GM12878 (cell line): Measurements from ENCODE around the gene SLC6A7. TPM values are rescaled to one million over a fixed set of nuclear protein-coding genes. Genes with fewer than 3 reads are reported as not detected.

Source experiments
- ATAC-seq: fragments of 200-7000 bp; cut with Tn5 transposase; 3 replicates; pipeline ENCODE4 v1.9.1; 2020; ENCODE audit warnings: mild to moderate bottlenecking, moderate library complexity
- BruUV-seq: library from RNA; stranded (reverse); fragments of 400-500 nt; replicated peaks from 2 replicates; lab custom pipeline; 2021; lab: Mats Ljungman, UMichigan
- CTCF ChIA-PET: fragments of 300-600 bp; sonication (Branson Sonifier 250); formaldehyde crosslinking; extraction: SDS; loops from one replicate; lab custom pipeline; 2021; ENCODE audit warnings: inconsistent platforms; lab: Yijun Ruan, JAX
- POLR2A ChIA-PET: fragments of 350-600 bp; formaldehyde crosslinking; extraction: SDS; loops from one replicate; lab custom pipeline; 2021; ENCODE audit warnings: inconsistent platforms; lab: Charles Lee
- RAD21 ChIA-PET: fragments of 300-600 bp; sonication (Branson Sonifier 250); formaldehyde crosslinking; loops from one replicate; lab custom pipeline; 2023; ENCODE audit warnings: antibody characterized with exemption; ENCODE audit not compliant: unreplicated experiment; lab: Charles Lee
- SMC1A ChIA-PET: fragments of 300-600 bp; sonication (Branson Sonifier 250); formaldehyde crosslinking; loops from one replicate; lab custom pipeline; 2023; ENCODE audit not compliant: unreplicated experiment, uncharacterized antibody; lab: Charles Lee
- DNase-seq: peaks from one replicate; pipeline ENCODE4 v3.0.0-alpha.2; 2011; ENCODE audit warnings: low read depth, low spot score
- FAIRE-seq: peaks from 3 replicates; lab custom pipeline; 2011; peaks lifted over from hg19 to GRCh38; lab: Jason Lieb, UNC
- H2AFZ ChIP-seq: 2 replicates; pipeline ENCODE4 v1.6.0; 2011; ENCODE audit warnings: low read depth, low read length, control low read depth; ENCODE audit not compliant: control insufficient read depth
- H3K27ac ChIP-seq: 2 replicates; pipeline ENCODE4 v1.5.1; 2011; ENCODE audit warnings: control low read depth; ENCODE audit not compliant: control insufficient read depth, insufficient read depth
- H3K27me3 ChIP-seq, 2 experiments: replicated peaks in 1 of 2; 2 replicates each; pipeline versions ENCODE4 v1.6.0 to v1.6.1; 2011; ENCODE audit warnings: low read length in 1 of 2; ENCODE audit not compliant: control insufficient read depth in 2 of 2, insufficient read depth in 2 of 2
- H3K36me3 ChIP-seq, 2 experiments: 2 replicates each; pipeline ENCODE4 v1.5.1; 2011; ENCODE audit warnings: low read length in 1 of 2; ENCODE audit not compliant: control insufficient read depth in 2 of 2, insufficient read depth in 2 of 2
- H3K4me1 ChIP-seq: 2 replicates; pipeline ENCODE4 v1.6.1; 2011; ENCODE audit warnings: mild to moderate bottlenecking, low read length, moderate library complexity, mixed read lengths; ENCODE audit not compliant: control insufficient read depth, insufficient read depth
- H3K4me2 ChIP-seq: 2 replicates; pipeline ENCODE4 v1.6.0; 2011; ENCODE audit warnings: control low read depth; ENCODE audit not compliant: control insufficient read depth, insufficient read depth
- H3K4me3 ChIP-seq: fragments of 200-600 bp; sonication (generic); 2 replicates; pipeline ENCODE4 v1.5.1; 2016
- H3K79me2 ChIP-seq: 2 replicates; pipeline ENCODE4 v1.6.0; 2011; ENCODE audit warnings: low read length; ENCODE audit not compliant: control insufficient read depth, insufficient read depth
- H3K9ac ChIP-seq: 2 replicates; pipeline ENCODE4 v1.8.0; 2011; ENCODE audit warnings: low read length, control low read depth, mixed read lengths; ENCODE audit not compliant: control insufficient read depth, insufficient read depth
- H3K9me3 ChIP-seq: replicated peaks from 3 replicates; pipeline ENCODE4 v1.5.1; 2011; ENCODE audit warnings: mild to moderate bottlenecking, low read length; ENCODE audit not compliant: control insufficient read depth, insufficient read depth
- H4K20me1 ChIP-seq: 2 replicates; pipeline ENCODE4 v1.6.0; 2011; ENCODE audit not compliant: control insufficient read depth, insufficient read depth
- BCL11A ChIP-seq: IDR thresholded peaks from 2 replicates; pipeline ENCODE4 v1.6.1; 2011; ENCODE audit warnings: low read depth, low read length
- HCFC1 ChIP-seq: fragments of 150-350 bp; IDR thresholded peaks from 2 replicates; pipeline ENCODE4 v1.6.1; 2014; ENCODE audit warnings: low read length
- KLF5 ChIP-seq: fragments of 450-650 bp; IDR thresholded peaks from 2 replicates; pipeline ENCODE4 v1.6.1; 2014; ENCODE audit warnings: mild to moderate bottlenecking; ENCODE audit not compliant: partially characterized antibody
- MYB ChIP-seq: fragments of 150-350 bp; IDR thresholded peaks from 2 replicates; pipeline ENCODE4 v1.6.1; 2014; ENCODE audit warnings: mild to moderate bottlenecking, low read depth, low read length, borderline replicate concordance
- NFYA ChIP-seq: IDR thresholded peaks from 2 replicates; pipeline ENCODE4 v1.6.1; 2011; ENCODE audit warnings: low read depth, mild to moderate bottlenecking, low read length, improper control_type of control experiment, borderline replicate concordance
- SREBF1 ChIP-seq: IDR thresholded peaks from 2 replicates; pipeline ENCODE4 v1.6.1; 2012; ENCODE audit warnings: mild to moderate bottlenecking, low read length
- YBX1 ChIP-seq: fragments of 450-650 bp; IDR thresholded peaks from 2 replicates; pipeline ENCODE4 v1.6.1; 2016; ENCODE audit warnings: antibody characterized with exemption
- WGBS: methylation state at CpG from one replicate; pipeline ENCODE4 v1.1.6; 2016; ENCODE audit warnings: low lambda C conversion rate; ENCODE audit not compliant: insufficient replicate concordance, insufficient coverage; ENCODE audit errors: missing lambda C conversion rate; 5-methylcytosine and 5-hydroxymethylcytosine counted together
- in situ Hi-C: fragments of 300-500 bp; cut with MboI; formaldehyde crosslinking; loops from 9 replicates; pipeline ENCODE4 v1.14.3; 2018; ENCODE audit warnings: mixed read lengths
- intact Hi-C: fragments of 100-400 bp; cut with micrococcal nuclease; formaldehyde crosslinking; loops from one replicate; pipeline ENCODE4 v1.14.2; 2022; ENCODE audit not compliant: unreplicated experiment
- polyA plus RNA-seq, 11 experiments: library from polyadenylated mRNA; depleted of rRNA in 4 of 11; unstranded in 6 of 11; stranded (reverse) in 5 of 11; fragments of >200 nt; fragmentation: Nextera tagmentation in 4 of 11; fragmentation: Illumina TruSeq in 1 of 11; extraction: Ambion mirVana in 4 of 11; extraction: Trizol in 1 of 11; gene quantifications; 1 replicate in 1 of 11; 2 replicates in 10 of 11; pipeline versions ENCODE4 v1.2.1 to v1.2.3, GENCODE V29; 2011 to 2016; ENCODE audit warnings: inconsistent platforms in 2 of 11, missing spikeins in 2 of 11, low read depth in 1 of 11
- total RNA-seq, 4 experiments: library from RNA; depleted of rRNA in 3 of 4; stranded (reverse); fragments of >200 nt in 3 of 4; fragmentation: Illumina TruSeq in 1 of 4; extraction: Trizol in 1 of 4; gene quantifications; 2 replicates each; pipeline versions ENCODE4 v1.2.1 to v1.2.3, GENCODE V29; 2013 to 2021
- TF ChIP-seq, protein P1 (sequence below): fragments of 450-650 bp; IDR thresholded peaks from 2 replicates; pipeline ENCODE4 v1.6.1; 2017; ENCODE audit warnings: antibody characterized with exemption, mild to moderate bottlenecking, moderate library complexity

The SLC6A7 gene
- total and polyA plus RNA-seq, 10 of the 15 experiments (the other 5 are each of a cell fraction or from before 2014, with no cell fraction given): 0.01 to 0.15 (median 0.06) TPM; not detected in 7

DNA sequence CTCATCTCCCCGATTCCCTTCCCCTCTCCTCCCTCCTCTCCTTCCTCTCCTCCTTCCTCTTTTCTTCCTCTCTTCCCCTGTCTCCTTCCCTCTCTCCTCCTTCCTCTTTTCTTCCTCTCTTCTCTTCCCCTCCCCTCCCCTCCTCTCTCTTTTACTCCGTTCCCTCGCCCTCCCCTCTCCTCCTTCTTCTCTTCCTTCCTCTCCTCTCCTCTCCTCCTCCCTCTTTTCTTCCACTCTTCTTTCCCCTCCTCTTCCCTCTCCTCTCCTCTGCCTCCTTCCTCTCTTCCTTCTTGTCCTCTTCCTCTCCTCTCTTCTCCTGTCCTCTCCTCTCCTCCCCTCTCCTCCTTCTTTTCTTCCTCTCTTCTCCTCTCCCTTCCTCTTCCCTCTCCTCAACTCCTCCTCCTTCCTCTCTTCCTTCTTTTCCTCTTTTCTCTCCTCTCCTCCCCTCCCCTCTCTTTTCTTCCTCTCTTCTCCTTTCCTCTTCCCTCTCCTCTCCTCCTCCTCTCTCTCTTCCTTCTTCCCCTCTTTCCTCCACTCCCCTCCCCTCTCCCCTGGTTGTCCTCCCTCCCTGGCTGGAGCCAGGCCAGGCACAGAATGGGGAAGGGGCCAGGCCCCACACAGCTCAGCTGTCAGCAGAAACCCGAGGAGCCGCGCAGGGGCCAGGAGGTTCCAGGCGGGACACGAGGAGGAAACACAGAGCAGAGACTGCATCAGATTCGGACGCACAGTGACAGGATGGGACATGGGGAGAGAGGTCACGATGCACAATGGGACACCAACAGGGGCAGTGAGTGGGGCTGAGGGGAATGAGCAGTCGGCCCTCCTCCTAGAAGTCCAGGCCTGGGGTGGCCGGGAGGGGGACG, 51.7 kb downstream of the SLC6A7 start:
- in situ Hi-C loops: no loop called here
- no peak overlapping the region for H3K4me3 ChIP-seq
- POLR2A ChIA-PET: no interaction called here
- no peak overlapping the region for H2AFZ ChIP-seq
- H3K4me2 ChIP-seq: no peak overlapping the region
- peaks cover 0 to 1% of the 10 kb centered on the region in 2 experiments; a peak in 1 of 4 replicates for H3K27me3 ChIP-seq
- no peaks in the 10 kb centered on the region for H3K9me3 ChIP-seq
- CTCF ChIA-PET: no interaction called here
- no peaks in the 10 kb centered on the region for H3K79me2 ChIP-seq
- intact Hi-C loops: no loop called here
- FAIRE-seq: no peak
- SMC1A ChIA-PET: no interaction called here
- no peak for TF ChIP-seq BCL11A
- TF ChIP-seq YBX1: no peak
- no peak for TF ChIP-seq HCFC1
- TF ChIP-seq, protein P1, sequence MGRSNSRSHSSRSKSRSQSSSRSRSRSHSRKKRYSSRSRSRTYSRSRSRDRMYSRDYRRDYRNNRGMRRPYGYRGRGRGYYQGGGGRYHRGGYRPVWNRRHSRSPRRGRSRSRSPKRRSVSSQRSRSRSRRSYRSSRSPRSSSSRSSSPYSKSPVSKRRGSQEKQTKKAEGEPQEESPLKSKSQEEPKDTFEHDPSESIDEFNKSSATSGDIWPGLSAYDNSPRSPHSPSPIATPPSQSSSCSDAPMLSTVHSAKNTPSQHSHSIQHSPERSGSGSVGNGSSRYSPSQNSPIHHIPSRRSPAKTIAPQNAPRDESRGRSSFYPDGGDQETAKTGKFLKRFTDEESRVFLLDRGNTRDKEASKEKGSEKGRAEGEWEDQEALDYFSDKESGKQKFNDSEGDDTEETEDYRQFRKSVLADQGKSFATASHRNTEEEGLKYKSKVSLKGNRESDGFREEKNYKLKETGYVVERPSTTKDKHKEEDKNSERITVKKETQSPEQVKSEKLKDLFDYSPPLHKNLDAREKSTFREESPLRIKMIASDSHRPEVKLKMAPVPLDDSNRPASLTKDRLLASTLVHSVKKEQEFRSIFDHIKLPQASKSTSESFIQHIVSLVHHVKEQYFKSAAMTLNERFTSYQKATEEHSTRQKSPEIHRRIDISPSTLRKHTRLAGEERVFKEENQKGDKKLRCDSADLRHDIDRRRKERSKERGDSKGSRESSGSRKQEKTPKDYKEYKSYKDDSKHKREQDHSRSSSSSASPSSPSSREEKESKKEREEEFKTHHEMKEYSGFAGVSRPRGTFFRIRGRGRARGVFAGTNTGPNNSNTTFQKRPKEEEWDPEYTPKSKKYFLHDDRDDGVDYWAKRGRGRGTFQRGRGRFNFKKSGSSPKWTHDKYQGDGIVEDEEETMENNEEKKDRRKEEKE: no peak
- no peak for TF ChIP-seq MYB
- TF ChIP-seq KLF5: no peak
- TF ChIP-seq NFYA: no peak
- TF ChIP-seq SREBF1: no peak
- TF ChIP-seq, all 136 proteins: peak for 0
- H4K20me1 ChIP-seq: no peaks in the 10 kb centered on the region
- no TSS peak for BruUV-seq
- H3K4me1 ChIP-seq: no peaks in the 10 kb centered on the region
- H3K27ac ChIP-seq: no peak overlapping the region
- H3K36me3 ChIP-seq: no peaks in the 10 kb centered on the region
- WGBS: 31% methylated on average over 13 of the region's 14 CpGs
- ATAC-seq (no peak), DNase-seq (no peak)
- RAD21 ChIA-PET: no interaction called here
- H3K9ac ChIP-seq: no peak overlapping the region
